DND-41 (cell line): ENCODE measurements around the gene LY9.

Experiments used
- ATAC-seq: fragments of 200-7000 bp; cut with Tn5 transposase; 3 replicates; pipeline ENCODE4 v1.9.1; 2021; ENCODE audit warnings: low read depth; ENCODE audit not compliant: insufficient read depth
- DNase-seq: peaks from one replicate; pipeline ENCODE4 v3.0.0-alpha.2; 2020
- H2AFZ ChIP-seq: 2 replicates; pipeline ENCODE4 v1.6.0; 2012; ENCODE audit warnings: low read depth, low read length
- H3K27ac ChIP-seq: 2 replicates; pipeline ENCODE4 v1.5.1; 2012; ENCODE audit warnings: low read length, inconsistent platforms
- H3K27me3 ChIP-seq: fragments of 200-600 bp; sonication (generic); 2 replicates; pipeline ENCODE4 v1.6.0; 2012; ENCODE audit warnings: low read length, mild to moderate bottlenecking, inconsistent platforms; ENCODE audit not compliant: insufficient read depth, poor library complexity
- H3K36me3 ChIP-seq: 2 replicates; pipeline ENCODE4 v1.5.1; 2012; ENCODE audit warnings: low read length, inconsistent platforms; ENCODE audit not compliant: insufficient read depth
- H3K4me1 ChIP-seq: 2 replicates; pipeline ENCODE4 v1.5.1; 2012; ENCODE audit warnings: mild to moderate bottlenecking, low read length; ENCODE audit not compliant: insufficient read depth
- H3K4me2 ChIP-seq: 2 replicates; pipeline ENCODE4 v1.6.0; 2012; ENCODE audit warnings: mild to moderate bottlenecking, moderate library complexity, low read length, inconsistent platforms; ENCODE audit not compliant: insufficient read depth
- H3K4me3 ChIP-seq, 2 experiments: fragments of 200-600 bp in 1 of 2; shearing (Covaris generic) in 1 of 2; 2 replicates each; pipeline ENCODE4 v1.5.1; 2012 to 2016; ENCODE audit warnings: inconsistent platforms in 2 of 2, low read length in 2 of 2, mild to moderate bottlenecking in 2 of 2, low read depth in 1 of 2, moderate library complexity in 1 of 2
- H3K79me2 ChIP-seq: 2 replicates; pipeline ENCODE4 v1.6.0; 2012; ENCODE audit warnings: low read length, inconsistent platforms; ENCODE audit not compliant: insufficient read depth
- H3K9ac ChIP-seq: 2 replicates; pipeline ENCODE4 v1.6.0; 2012; ENCODE audit warnings: low read depth, mild to moderate bottlenecking, inconsistent platforms, low read length, moderate library complexity
- H3K9me3 ChIP-seq: 2 replicates; pipeline ENCODE4 v1.5.1; 2012; ENCODE audit warnings: low read length, moderate library complexity, mild to moderate bottlenecking, inconsistent platforms; ENCODE audit not compliant: insufficient read depth, severe bottlenecking
- H4K20me1 ChIP-seq: 2 replicates; pipeline ENCODE4 v1.6.0; 2012; ENCODE audit warnings: low read length; ENCODE audit not compliant: insufficient read depth
- EZH2 ChIP-seq: IDR thresholded peaks from 3 replicates; pipeline ENCODE4 v1.6.1; 2012; ENCODE audit warnings: borderline replicate concordance, low read depth, mild to moderate bottlenecking, moderate library complexity, low read length, inconsistent platforms; ENCODE audit not compliant: severe bottlenecking
- TF ChIP-seq, protein P1 (sequence below): IDR thresholded peaks from 2 replicates; pipeline ENCODE4 v1.5.1; 2012; ENCODE audit warnings: borderline replicate concordance, low read length, moderate library complexity, mild to moderate bottlenecking; ENCODE audit not compliant: poor library complexity, severe bottlenecking; ENCODE audit errors: extremely low read depth

Gene LY9

DNA sequence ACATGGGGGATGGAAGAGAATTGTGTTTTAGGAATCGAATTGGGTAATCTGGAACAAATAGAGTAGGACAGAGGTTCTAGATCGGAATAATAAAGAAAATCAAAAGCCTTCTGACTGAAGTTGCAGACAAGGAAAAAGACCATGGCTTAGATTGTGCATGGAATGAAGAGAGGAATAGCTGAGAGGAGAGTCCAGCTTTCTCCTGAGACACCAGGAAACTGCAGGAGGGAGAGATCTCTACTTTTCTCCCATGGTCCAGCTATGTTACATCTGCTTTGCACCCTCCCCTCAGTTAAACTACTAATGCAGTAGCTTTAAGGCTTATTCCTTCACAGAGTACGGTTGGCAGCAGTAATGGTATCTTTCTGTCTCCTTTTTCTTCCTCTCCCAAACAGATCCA is 43.6 kb upstream of the LY9 start:
- no peaks in the 10 kb centered on the region for H3K27me3 ChIP-seq
- no peak overlapping the region for H3K4me3 ChIP-seq
- H3K36me3 ChIP-seq: no peaks in the 10 kb centered on the region
- DNase-seq: no peak
- H3K79me2 ChIP-seq: no peaks in the 10 kb centered on the region
- H3K4me2 ChIP-seq: no peak overlapping the region
- no peaks in the 10 kb centered on the region for H3K9me3 ChIP-seq
- no peaks in the 10 kb centered on the region for H4K20me1 ChIP-seq
- H3K9ac ChIP-seq: no peak overlapping the region
- peaks cover 11% of the 10 kb centered on the region for H3K4me1 ChIP-seq
- no peak overlapping the region for H3K27ac ChIP-seq
- TF ChIP-seq EZH2: no peak
- TF ChIP-seq, protein P1, sequence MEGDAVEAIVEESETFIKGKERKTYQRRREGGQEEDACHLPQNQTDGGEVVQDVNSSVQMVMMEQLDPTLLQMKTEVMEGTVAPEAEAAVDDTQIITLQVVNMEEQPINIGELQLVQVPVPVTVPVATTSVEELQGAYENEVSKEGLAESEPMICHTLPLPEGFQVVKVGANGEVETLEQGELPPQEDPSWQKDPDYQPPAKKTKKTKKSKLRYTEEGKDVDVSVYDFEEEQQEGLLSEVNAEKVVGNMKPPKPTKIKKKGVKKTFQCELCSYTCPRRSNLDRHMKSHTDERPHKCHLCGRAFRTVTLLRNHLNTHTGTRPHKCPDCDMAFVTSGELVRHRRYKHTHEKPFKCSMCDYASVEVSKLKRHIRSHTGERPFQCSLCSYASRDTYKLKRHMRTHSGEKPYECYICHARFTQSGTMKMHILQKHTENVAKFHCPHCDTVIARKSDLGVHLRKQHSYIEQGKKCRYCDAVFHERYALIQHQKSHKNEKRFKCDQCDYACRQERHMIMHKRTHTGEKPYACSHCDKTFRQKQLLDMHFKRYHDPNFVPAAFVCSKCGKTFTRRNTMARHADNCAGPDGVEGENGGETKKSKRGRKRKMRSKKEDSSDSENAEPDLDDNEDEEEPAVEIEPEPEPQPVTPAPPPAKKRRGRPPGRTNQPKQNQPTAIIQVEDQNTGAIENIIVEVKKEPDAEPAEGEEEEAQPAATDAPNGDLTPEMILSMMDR: no peak
- ATAC-seq: no peak
- no peak overlapping the region for H2AFZ ChIP-seq

DNA sequence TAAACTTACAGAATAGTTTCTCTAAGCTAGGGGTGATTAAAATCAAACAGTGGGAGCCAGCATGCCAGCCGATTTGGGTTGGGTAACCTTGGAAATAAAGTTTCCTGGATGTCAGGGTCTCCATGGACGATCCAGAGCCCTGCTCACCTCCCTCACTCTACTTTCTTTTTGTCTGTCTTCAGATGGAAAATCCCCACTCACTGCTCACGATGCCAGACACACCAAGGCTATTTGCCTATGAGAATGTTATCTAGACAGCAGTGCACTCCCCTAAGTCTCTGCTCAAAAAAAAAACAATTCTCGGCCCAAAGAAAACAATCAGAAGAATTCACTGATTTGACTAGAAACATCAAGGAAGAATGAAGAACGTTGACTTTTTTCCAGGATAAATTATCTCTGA is 43.0 kb upstream of the LY9 start:
- Histone ChIP-seq H4K20me1 (no peaks in the 10 kb centered on the region), H3K36me3 (no peaks in the 10 kb centered on the region), H3K79me2 (no peaks in the 10 kb centered on the region), H3K27me3 (no peaks in the 10 kb centered on the region), H3K9ac (no peak overlapping the region), H3K9me3 (no peaks in the 10 kb centered on the region), H3K27ac (no peak overlapping the region), H3K4me1 (peaks cover 11% of the 10 kb centered on the region), H3K4me2 (no peak overlapping the region), H3K4me3 (no peak overlapping the region), H2AFZ (no peak overlapping the region)
- ATAC-seq (no peak), DNase-seq (no peak)
- no peak for TF ChIP-seq EZH2
- TF ChIP-seq, protein P1: no peak

DNA sequence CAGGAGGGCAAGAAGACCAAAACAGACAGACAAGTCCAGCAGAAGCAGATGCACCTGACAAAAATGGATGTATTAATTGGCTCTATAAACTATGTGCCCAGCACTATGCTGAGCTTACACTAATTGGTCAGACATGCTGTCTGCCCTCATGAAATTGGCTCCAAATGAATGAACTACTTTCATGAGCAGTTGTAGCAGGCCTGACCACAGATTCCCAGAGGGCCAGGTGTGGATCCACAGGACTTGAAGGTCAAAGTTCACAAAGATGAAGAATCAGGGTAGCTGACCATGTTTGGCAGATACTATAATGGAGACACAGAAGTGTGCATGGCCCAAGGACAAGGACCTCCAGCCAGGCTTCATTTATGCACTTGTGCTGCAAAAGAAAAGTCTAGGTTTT is 42.4 kb upstream of the LY9 start:
- ATAC-seq: no peak
- H3K79me2 ChIP-seq: no peaks in the 10 kb centered on the region
- no peak for DNase-seq
- no peaks in the 10 kb centered on the region for H3K27me3 ChIP-seq
- peaks cover 11% of the 10 kb centered on the region for H3K4me1 ChIP-seq
- no peaks in the 10 kb centered on the region for H3K9me3 ChIP-seq
- no peak overlapping the region for H3K4me3 ChIP-seq
- H3K4me2 ChIP-seq: no peak overlapping the region
- H3K27ac ChIP-seq: no peak overlapping the region
- H3K9ac ChIP-seq: no peak overlapping the region
- no peak for TF ChIP-seq EZH2
- TF ChIP-seq, protein P1: no peak
- H2AFZ ChIP-seq: no peak overlapping the region
- H4K20me1 ChIP-seq: no peaks in the 10 kb centered on the region
- no peaks in the 10 kb centered on the region for H3K36me3 ChIP-seq

GRCh38 chr1:160755461-160755860 is 40.5 kb upstream of the LY9 start:
- H3K36me3 ChIP-seq: no peaks in the 10 kb centered on the region
- no peak overlapping the region for H3K27ac ChIP-seq
- no peaks in the 10 kb centered on the region for H4K20me1 ChIP-seq
- H3K4me1 ChIP-seq: peaks cover 11% of the 10 kb centered on the region
- H3K4me3 ChIP-seq: no peak overlapping the region
- no peaks in the 10 kb centered on the region for H3K27me3 ChIP-seq
- TF ChIP-seq, protein P1: no peak
- no peak for TF ChIP-seq EZH2
- H3K9ac ChIP-seq: no peak overlapping the region
- H3K4me2 ChIP-seq: no peak overlapping the region
- ATAC-seq (no peak), DNase-seq (no peak)
- no peaks in the 10 kb centered on the region for H3K79me2 ChIP-seq
- H2AFZ ChIP-seq: no peak overlapping the region
- no peaks in the 10 kb centered on the region for H3K9me3 ChIP-seq
